Pancreas (tissue), 10 donors: Measurements from ENCODE around the gene SEMA4D. TPM values are rescaled to one million over a fixed set of nuclear protein-coding genes. Genes with fewer than 3 reads are reported as not detected.

Experiments used
- ATAC-seq, 4 donors: fragments of 200-7000 bp; cut with Tn5 transposase; one replicate each; pipeline versions ENCODE4 v1.8.0 to v1.9.1; 2020; ENCODE audit warnings: mild to moderate bottlenecking in 4 of 4, moderate library complexity in 4 of 4
- DNase-seq, 6 donors: peaks; one replicate each; pipeline ENCODE4 v3.0.0-alpha.2; 2020
- FAIRE-seq: peaks from 2 replicates; lab custom pipeline; 2012; peaks lifted over from hg19 to GRCh38; lab: Jason Lieb, UNC
- H3K27ac ChIP-seq, 4 donors: fragments of 200-600 bp; sonication (generic); 1 replicate in 3 of 4; 2 replicates in 1 of 4; pipeline versions ENCODE4 v1.5.0 to v1.8.0; 2020
- H3K27me3 ChIP-seq, 4 donors: fragments of 200-600 bp; one replicate each; pipeline ENCODE4 v1.8.0; 2021
- H3K36me3 ChIP-seq, 3 donors: fragments of 200-600 bp; sonication (generic) in 1 of 3; one replicate each; pipeline versions ENCODE4 v1.5.0 to v1.8.0; 2020 to 2021
- H3K4me1 ChIP-seq, 3 donors: fragments of 200-600 bp; one replicate each; pipeline ENCODE4 v1.8.0; 2021
- H3K4me3 ChIP-seq, 4 donors: fragments of 200-600 bp; sonication (generic) in 2 of 4; one replicate each; pipeline versions ENCODE4 v1.5.0 to v1.8.0; 2020 to 2021
- H3K9me3 ChIP-seq, 4 donors: fragments of 200-600 bp; one replicate each; pipeline ENCODE4 v1.8.0; 2021
- CTCF ChIP-seq, 4 donors: fragments of 200-600 bp; sonication (generic) in 3 of 4; IDR thresholded peaks; one replicate each; pipeline versions ENCODE4 v1.5.0 to v1.8.0; 2021; ENCODE audit warnings: antibody characterized with exemption in 4 of 4
- WGBS, 2 donors: extraction: QIAGEN DNeasy Blood & Tissue Kit; methylation state at CpG; one replicate each; pipeline ENCODE4 v1.1.7; 2013; 5-methylcytosine and 5-hydroxymethylcytosine counted together
- intact Hi-C, 3 donors: fragments of 100-400 bp; cut with DNase I; formaldehyde crosslinking; loops; one replicate each; pipeline versions ENCODE4 v1.11.1 to v1.14.2; 2022
- polyA plus RNA-seq, 2 donors: library from polyadenylated mRNA; stranded (reverse); fragments of 200-250 nt; gene quantifications; one replicate each; pipeline ENCODE4 v1.2.3, GENCODE V29; 2013
- total RNA-seq, 6 donors: library from RNA; stranded (reverse); fragmentation: NEBNext Ultra II Directional in 4 of 6; extraction: Animal tissue kit (Norgen Biotek cat#: 25700) in 4 of 6; gene quantifications; one replicate each; pipeline versions ENCODE4 v1.2.1 to v1.2.4, GENCODE V29; 2021 to 2023
- donor health status: healthy with polysubstance abuse.
- donor health status: DM: no; HTN: no; CAD: no; lungs with moderate emphysema.
- donor health status: DM: no; HTN: no; CAD: no.
- donor health status: control.
- donor health status: control.
- donor health status: Bipolar disorder and iron deficiency.
- donor health status: DM: yes; HTN: yes; CAD: no.
- donor health status: DM: no; HTN: no; CAD: no.
- donor health status: DM: no; HTN: no; CAD: no.
- donor health status: DM: yes; HTN: yes; CAD: no.

Gene SEMA4D
- total and polyA plus RNA-seq, 8 donors: 7.1 to 29.7 (median 12.9) TPM

GRCh38 chr9:89342948-89343347 is 155.0 kb downstream of the SEMA4D start:
- no peaks in the 10 kb centered on the region for H3K27me3 ChIP-seq
- FAIRE-seq (no peak), ATAC-seq (no peak), DNase-seq (no peak)
- no peaks in the 10 kb centered on the region for H3K4me1 ChIP-seq
- no peak overlapping the region for H3K4me3 ChIP-seq
- H3K36me3 ChIP-seq: peaks cover 0 to 66% (median 35%) of the 10 kb centered on the region in 3 donors
- TF ChIP-seq CTCF (IDR thresholded peaks at IDR 0.05): no peak
- H3K9me3 ChIP-seq: no peaks in the 10 kb centered on the region
- no peak overlapping the region for H3K27ac ChIP-seq
- intact Hi-C loops: no loop called here
- 97% methylated on average over 1 of the region's 1 CpG for WGBS, 2 donors

GRCh38 chr9:89342213-89342612 is 155.7 kb downstream of the SEMA4D start:
- no peak overlapping the region for H3K27ac ChIP-seq
- DNase-seq (no peak), FAIRE-seq (no peak), ATAC-seq (no peak)
- no peak overlapping the region for H3K4me3 ChIP-seq
- H3K9me3 ChIP-seq: no peaks in the 10 kb centered on the region
- 96 to 97% methylated on average over 6 of the region's 6 CpGs for WGBS, 2 donors
- no peaks in the 10 kb centered on the region for H3K4me1 ChIP-seq
- intact Hi-C loops: no loop called here
- H3K36me3 ChIP-seq: peaks cover 0 to 67% (median 33%) of the 10 kb centered on the region in 3 donors
- no peak for TF ChIP-seq CTCF (IDR thresholded peaks at IDR 0.05)
- no peaks in the 10 kb centered on the region for H3K27me3 ChIP-seq

- ATAC-seq (no peak), DNase-seq (no peak), FAIRE-seq (no peak)
- 92 to 97% methylated on average over 3 of the region's 3 CpGs for WGBS, 2 donors
- TF ChIP-seq CTCF (IDR thresholded peaks at IDR 0.05): no peak
- H3K27ac ChIP-seq: no peak overlapping the region
- peaks cover 0 to 66% (median 20%) of the 10 kb centered on the region in 3 donors for H3K36me3 ChIP-seq
- intact Hi-C loops: no loop called here
- no peaks in the 10 kb centered on the region for H3K9me3 ChIP-seq
- no peaks in the 10 kb centered on the region for H3K4me1 ChIP-seq
- no peak overlapping the region for H3K4me3 ChIP-seq
- H3K27me3 ChIP-seq: no peaks in the 10 kb centered on the region
Measured at GRCh38 chr9:89340332-89340731, 157.6 kb downstream of the SEMA4D start.

GRCh38 chr9:89339807-89340206 is 158.1 kb downstream of the SEMA4D start:
- no peak for TF ChIP-seq CTCF (IDR thresholded peaks at IDR 0.05)
- no peak for ATAC-seq
- WGBS, 2 donors: 94 to 100% methylated on average over 2 of the region's 2 CpGs
- Histone ChIP-seq H3K4me1 (no peaks in the 10 kb centered on the region), H3K36me3 (peaks cover 0 to 66% (median 24%) of the 10 kb centered on the region in 3 donors), H3K27ac (no peak overlapping the region), H3K4me3 (no peak overlapping the region), H3K9me3 (no peaks in the 10 kb centered on the region), H3K27me3 (no peaks in the 10 kb centered on the region)
- no peak for DNase-seq
- FAIRE-seq: no peak
- intact Hi-C loops: loop anchor here in 1 of 3 donors (10.0 kb wide), 1 partner anchor 205 kb away; no protein-coding TSS in a partner anchor

- Histone ChIP-seq H3K4me3 (no peak overlapping the region), H3K36me3 (peaks cover 0 to 72% (median 23%) of the 10 kb centered on the region in 3 donors), H3K9me3 (no peaks in the 10 kb centered on the region), H3K27me3 (no peaks in the 10 kb centered on the region), H3K4me1 (no peaks in the 10 kb centered on the region), H3K27ac (no peak overlapping the region)
- WGBS, 2 donors: 87 to 91% methylated on average over 7 of the region's 7 CpGs
- DNase-seq (no peak), ATAC-seq (no peak), FAIRE-seq (no peak)
- no peak for TF ChIP-seq CTCF (IDR thresholded peaks at IDR 0.05)
- intact Hi-C loops: loop anchor here in 1 of 3 donors (10.0 kb wide), 1 partner anchor 214 kb away; no protein-coding TSS in a partner anchor
Measured at GRCh38 chr9:89330513-89330912, 167.4 kb downstream of the SEMA4D start.
